Heart left ventricle (tissue), 16 donors: Measurements from ENCODE around the gene EDNRB. TPM values are rescaled to one million over a fixed set of nuclear protein-coding genes. Genes with fewer than 3 reads are reported as not detected.

ENCODE experiments used
- ATAC-seq, 4 donors: fragments of 200-7000 bp; cut with Tn5 transposase; one replicate each; pipeline ENCODE4 v1.9.1; 2020 to 2022; ENCODE audit warnings: moderate library complexity in 4 of 4, mild to moderate bottlenecking in 3 of 4, moderate number of reproducible peaks in 1 of 4
- DNase-seq, 5 donors: peaks; one replicate each; pipeline ENCODE4 v3.0.0-alpha.2; 2020
- H3K27ac ChIP-seq, 12 donors: fragments of 200-600 bp; sonication (generic) in 4 of 12; one replicate each; pipeline versions ENCODE4 v1.5.0 to v1.8.0; 2016 to 2022; ENCODE audit warnings: mild to moderate bottlenecking in 2 of 12
- H3K27me3 ChIP-seq, 9 donors: fragments of 200-600 bp; sonication (generic) in 2 of 9; one replicate each; pipeline versions ENCODE4 v1.5.1 to v1.8.0; 2016 to 2022; ENCODE audit warnings: mild to moderate bottlenecking in 3 of 9
- H3K36me3 ChIP-seq, 9 donors: fragments of 200-600 bp; sonication (generic) in 2 of 9; one replicate each; pipeline versions ENCODE4 v1.5.0 to v1.8.0; 2018 to 2022; ENCODE audit warnings: mild to moderate bottlenecking in 2 of 9
- H3K4me1 ChIP-seq, 12 donors: fragments of 200-600 bp; sonication (generic) in 4 of 12; one replicate each; pipeline versions ENCODE4 v1.5.0 to v1.8.0; 2016 to 2022; ENCODE audit warnings: mild to moderate bottlenecking in 3 of 12
- H3K4me3 ChIP-seq, 12 donors: fragments of 200-600 bp; sonication (generic) in 4 of 12; one replicate each; pipeline versions ENCODE4 v1.5.0 to v1.8.0; 2017 to 2022; ENCODE audit warnings: mild to moderate bottlenecking in 9 of 12, moderate library complexity in 4 of 12
- H3K9me3 ChIP-seq, 12 donors: fragments of 200-600 bp; sonication (generic) in 4 of 12; one replicate each; pipeline versions ENCODE4 v1.5.0 to v1.8.0; 2016 to 2022; ENCODE audit warnings: mild to moderate bottlenecking in 1 of 12
- POLR2A ChIP-seq, 2 donors: fragments of 450-650 bp; IDR thresholded peaks; one replicate each; pipeline ENCODE4 v1.6.1; 2017; ENCODE audit warnings: antibody characterized with exemption in 2 of 2, mild to moderate bottlenecking in 2 of 2, moderate library complexity in 2 of 2
- WGBS, 4 donors: extraction: QIAGEN DNeasy Blood & Tissue Kit in 2 of 4; methylation state at CpG; one replicate each; pipeline versions ENCODE4 v1.1.5 to v1.1.7; 2013 to 2018; 5-methylcytosine and 5-hydroxymethylcytosine counted together
- intact Hi-C, 10 donors: fragments of 100-400 bp; cut with DNase I; formaldehyde crosslinking; loops; one replicate each; pipeline versions ENCODE4 v1.11.1 to v1.14.2; 2022
- polyA plus RNA-seq, 2 donors: library from polyadenylated mRNA; stranded (reverse); fragments of 200-250 nt; gene quantifications; one replicate each; pipeline ENCODE4 v1.2.3, GENCODE V29; 2013
- total RNA-seq, 9 donors: library from RNA; depleted of rRNA in 2 of 9; stranded (reverse); fragments of >200 nt in 2 of 9; fragmentation: NEBNext Ultra II Directional in 3 of 9; extraction: Animal tissue kit (Norgen Biotek cat#: 25700) in 3 of 9; gene quantifications; one replicate each; pipeline versions ENCODE4 v1.1.0 to v1.2.4, GENCODE V29; 2016 to 2023
- TF ChIP-seq, protein P1 (sequence below), 12 donors: fragments of 200-600 bp; sonication (generic) in 4 of 12; IDR thresholded peaks; one replicate each; pipeline versions ENCODE4 v1.5.0 to v1.8.0; 2018 to 2022; ENCODE audit warnings: antibody characterized with exemption in 12 of 12, mild to moderate bottlenecking in 5 of 12
- donor health status: ischemic (EF 13 %, LVEDD 7.1; RV severe dilation, severe dysfunction).
- donor health status: healthy with polysubstance abuse.
- donor health status: DM: no; HTN: yes; CAD: no.
- donor health status: DM: no; HTN: no; CAD: no.
- donor health status: ischemic (EF 25% LVEDD 6.9; RV normal size, moderate dysfunction).
- donor health status: ischemic (EF 25% LVEDD 5.7; RV mildly dilated, moderate dysfunction).
- donor health status: healthy.
- donor health status: DM: yes; HTN: yes; CAD: no.
- donor health status: ischemic (EF 35%, LVEDD 5.7; RV mildly dilated, moderate dysfunction).
- donor health status: nonischemic (EF 11% LVEDD 7.7; RV severe dilation, severe dysfunction).
- donor health status: DM: yes; HTN: yes; CAD: no.
- donor health status: PGD.
- donor health status: ischemic (EF 29% LVEDD 5.4; RV normal size, mild dysfunction).
- donor health status: nonischemic (EF 23%, LVEDD 6.1; RV moderate dilation, normal function).

Gene EDNRB
- total and polyA plus RNA-seq, 11 donors, result 9.8 to 72.0 (median 17.9) TPM

DNA sequence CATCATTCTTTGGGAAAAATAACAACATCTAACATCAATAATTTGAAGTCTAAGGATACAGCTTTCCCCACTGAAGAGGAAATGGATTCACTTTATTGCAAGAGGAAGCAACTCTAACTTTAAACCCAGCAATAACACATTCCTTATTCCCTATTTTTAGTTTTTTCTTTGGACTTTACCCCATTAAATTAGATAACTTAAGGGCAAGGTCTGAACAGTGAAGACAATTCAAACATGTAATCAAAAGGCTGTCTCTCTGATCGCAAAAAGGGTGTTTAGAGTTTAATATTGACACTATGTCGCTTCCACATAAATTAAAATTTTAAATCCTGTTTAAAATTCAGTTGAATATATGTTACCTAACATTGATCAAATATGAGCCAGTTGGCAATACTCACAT is 10.1 kb downstream of the EDNRB start:
- ATAC-seq (no peak), DNase-seq (no peak)
- WGBS, 4 donors, result 88 to 95% (median 93%) methylated on average over 2 of the region's 2 CpGs
- Histone ChIP-seq H3K27ac (peak overlapping the region in 7 of 12 donors; percentile 2 to 54 (median 33)), H3K4me3 (no peak overlapping the region), H3K27me3 (no peaks in the 10 kb centered on the region), H3K9me3 (peaks cover 0 to 1% (median 0%) of the 10 kb centered on the region in 12 donors), H3K4me1 (peaks cover 0 to 26% (median 4%) of the 10 kb centered on the region in 12 donors), H3K36me3 (peaks cover 0 to 5% (median under 1%) of the 10 kb centered on the region in 9 donors)
- intact Hi-C loops, result no loop called here
- TF ChIP-seq, protein P1, sequence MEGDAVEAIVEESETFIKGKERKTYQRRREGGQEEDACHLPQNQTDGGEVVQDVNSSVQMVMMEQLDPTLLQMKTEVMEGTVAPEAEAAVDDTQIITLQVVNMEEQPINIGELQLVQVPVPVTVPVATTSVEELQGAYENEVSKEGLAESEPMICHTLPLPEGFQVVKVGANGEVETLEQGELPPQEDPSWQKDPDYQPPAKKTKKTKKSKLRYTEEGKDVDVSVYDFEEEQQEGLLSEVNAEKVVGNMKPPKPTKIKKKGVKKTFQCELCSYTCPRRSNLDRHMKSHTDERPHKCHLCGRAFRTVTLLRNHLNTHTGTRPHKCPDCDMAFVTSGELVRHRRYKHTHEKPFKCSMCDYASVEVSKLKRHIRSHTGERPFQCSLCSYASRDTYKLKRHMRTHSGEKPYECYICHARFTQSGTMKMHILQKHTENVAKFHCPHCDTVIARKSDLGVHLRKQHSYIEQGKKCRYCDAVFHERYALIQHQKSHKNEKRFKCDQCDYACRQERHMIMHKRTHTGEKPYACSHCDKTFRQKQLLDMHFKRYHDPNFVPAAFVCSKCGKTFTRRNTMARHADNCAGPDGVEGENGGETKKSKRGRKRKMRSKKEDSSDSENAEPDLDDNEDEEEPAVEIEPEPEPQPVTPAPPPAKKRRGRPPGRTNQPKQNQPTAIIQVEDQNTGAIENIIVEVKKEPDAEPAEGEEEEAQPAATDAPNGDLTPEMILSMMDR (IDR thresholded peaks at IDR 0.05), result no peak
- TF ChIP-seq POLR2A (IDR thresholded peaks at IDR 0.05), result no peak

DNA sequence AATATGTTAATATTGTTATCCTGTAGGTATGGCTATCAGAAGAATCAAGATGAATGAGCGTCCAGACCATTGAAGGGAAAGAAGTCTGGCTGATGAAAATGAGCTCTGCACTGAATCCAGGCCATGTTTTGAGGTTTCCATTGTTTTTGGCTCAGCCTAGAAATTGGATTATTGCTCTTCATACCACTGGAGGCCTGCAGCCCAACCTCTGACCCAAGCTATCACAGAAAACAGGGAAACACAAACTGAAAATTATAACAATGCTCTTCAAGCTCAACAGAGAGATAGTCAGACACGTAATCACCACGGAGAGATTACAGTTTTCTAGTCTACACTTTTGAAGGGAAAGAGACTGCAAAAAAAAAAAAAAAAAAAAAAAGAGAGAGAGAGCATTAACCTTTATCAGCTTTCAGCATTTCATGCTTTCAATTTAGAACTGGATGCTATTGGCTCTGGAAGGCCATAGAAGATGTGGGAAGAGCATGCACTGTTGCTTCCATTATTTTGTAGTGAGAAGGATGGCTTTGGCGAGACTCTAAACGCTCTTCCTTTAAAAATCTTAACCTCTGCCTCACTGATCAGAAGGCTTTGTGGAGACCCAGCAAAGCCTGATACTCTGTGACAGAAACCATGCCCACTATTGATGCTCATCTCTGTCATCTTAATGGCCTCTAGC is 10.8 kb downstream of the EDNRB start:
- Histone ChIP-seq H3K9me3 (peaks cover 0 to 8% (median 4%) of the 10 kb centered on the region in 12 donors), H3K4me1 (peaks cover 0 to 26% (median 4%) of the 10 kb centered on the region in 12 donors), H3K4me3 (no peak overlapping the region), H3K36me3 (peaks cover 0 to 13% (median 5%) of the 10 kb centered on the region in 9 donors), H3K27me3 (no peaks in the 10 kb centered on the region), H3K27ac (peak overlapping the region in 8 of 12 donors; percentile 2 to 54 (median 31))
- WGBS, 4 donors, result 53 to 70% (median 62%) methylated on average over 5 of the region's 5 CpGs
- ATAC-seq (peak in 3 of 4 donors; percentile 48 to 77 (median 54)), DNase-seq (peak in 3 of 5 donors; percentile 23 to 32 (median 26))
- TF ChIP-seq, protein P1 (IDR thresholded peaks at IDR 0.05), result no peak
- TF ChIP-seq POLR2A (IDR thresholded peaks at IDR 0.05), result no peak
- intact Hi-C loops, result no loop called here

DNA sequence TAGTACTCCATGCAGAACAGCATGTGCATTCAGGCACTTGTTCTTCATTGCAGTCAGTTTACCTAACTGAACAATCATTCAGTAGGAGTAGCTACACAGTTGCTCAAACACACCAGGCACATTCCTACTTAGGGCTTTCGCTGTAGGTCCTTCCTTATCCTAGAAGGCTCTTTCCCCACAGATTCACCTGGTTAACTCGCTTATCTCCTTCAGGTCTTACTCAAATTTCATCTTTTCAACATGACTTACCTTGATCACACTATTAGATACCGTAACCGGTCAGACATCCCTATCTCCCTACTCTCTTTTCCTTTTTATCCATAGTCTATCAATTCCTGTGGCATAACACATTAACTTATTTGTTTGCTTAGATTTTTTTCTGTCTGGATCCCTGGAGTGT is 14.6 kb downstream of the EDNRB start:
- intact Hi-C loops, result no loop called here
- WGBS, 4 donors, result 73 to 99% (median 98%) methylated on average over 4 of the region's 4 CpGs

DNA sequence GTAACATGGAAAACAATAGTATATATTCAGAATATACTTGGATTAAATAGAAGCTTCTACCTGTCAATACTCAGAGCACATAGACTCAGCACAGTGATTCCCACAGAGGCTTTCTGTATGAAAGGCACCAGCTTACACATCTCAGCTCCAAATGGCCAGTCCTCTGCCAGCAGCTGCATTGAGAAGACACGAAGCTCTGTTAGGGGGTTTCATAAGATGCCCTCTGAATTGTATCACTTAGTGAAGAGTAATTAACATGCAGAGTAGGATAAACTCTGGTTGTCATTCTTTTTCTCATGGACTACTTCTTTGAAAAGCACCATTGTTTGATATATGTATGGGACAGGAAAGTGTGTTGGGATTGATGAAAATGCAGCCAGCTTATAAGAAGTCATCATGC is 15.2 kb downstream of the EDNRB start:
- ATAC-seq, result no peak

More for the DNA sequence above, 14.6 kb downstream of the EDNRB start:
- Histone ChIP-seq H3K27ac (no peak overlapping the region), H3K9me3 (peaks cover 0 to 15% (median 8%) of the 10 kb centered on the region in 12 donors), H3K36me3 (peaks cover 0 to 33% (median 5%) of the 10 kb centered on the region in 9 donors), H3K4me1 (peaks cover 0 to 12% (median 3%) of the 10 kb centered on the region in 12 donors), H3K4me3 (no peak overlapping the region), H3K27me3 (no peaks in the 10 kb centered on the region)
- DNase-seq (no peak), ATAC-seq (no peak)
- TF ChIP-seq POLR2A (IDR thresholded peaks at IDR 0.05), result no peak
- TF ChIP-seq, protein P1 (IDR thresholded peaks at IDR 0.05), result no peak

More for the DNA sequence above, 15.2 kb downstream of the EDNRB start:
- H3K9me3 ChIP-seq, result peaks cover 0 to 15% (median 8%) of the 10 kb centered on the region in 12 donors
- 90 to 100% (median 97%) methylated on average over 1 of the region's 1 CpG for WGBS, 4 donors
- no peaks in the 10 kb centered on the region for H3K27me3 ChIP-seq
- no peak overlapping the region for H3K4me3 ChIP-seq
- intact Hi-C loops, result no loop called here
- peaks cover 0 to 7% (median 4%) of the 10 kb centered on the region in 12 donors for H3K4me1 ChIP-seq
- peaks cover 0 to 33% (median 5%) of the 10 kb centered on the region in 9 donors for H3K36me3 ChIP-seq
- TF ChIP-seq POLR2A (IDR thresholded peaks at IDR 0.05), result no peak
- TF ChIP-seq, protein P1 (IDR thresholded peaks at IDR 0.05), result no peak
- no peak overlapping the region for H3K27ac ChIP-seq
- no peak for DNase-seq
